Superior temporal gyrus (tissue), 1 donor: ENCODE data around the gene RYK.
"Not testable (repeated sequence)": the region's sequence is repeated elsewhere in the genome, so short reads cannot be mapped to it uniquely, and the experiment has no call there.

ENCODE experiments used
- DNase-seq: peaks from one replicate; pipeline ENCODE4 v3.0.0-alpha.2; 2016; ENCODE audit errors: extremely low spot score

RYK gene

GRCh38 chr3:134250717-134251220 lies at the start of gene RYK:
RYK (minus strand) TSS chr3:134250859; CDS start chr3:134250654, 205 bp downstream.
- DNase-seq, result peak; percentile 79

DNA sequence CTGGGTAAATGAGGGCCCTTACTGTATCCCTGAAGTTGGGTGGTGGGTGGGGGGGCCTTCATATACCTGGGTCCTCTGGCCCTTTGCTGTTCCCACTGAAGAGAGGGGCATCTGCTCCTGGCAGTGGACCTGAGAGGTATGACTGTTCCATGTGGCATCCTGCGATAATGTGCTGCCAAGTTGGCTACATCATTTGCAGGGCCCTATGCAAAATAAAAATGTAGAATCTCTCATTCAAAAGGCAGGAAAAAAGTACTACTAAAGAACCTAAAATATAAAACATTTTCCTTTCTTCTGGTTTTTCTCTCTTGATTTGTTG lies 49.2 kb upstream of the RYK start:
- DNase-seq, result no peak

DNA sequence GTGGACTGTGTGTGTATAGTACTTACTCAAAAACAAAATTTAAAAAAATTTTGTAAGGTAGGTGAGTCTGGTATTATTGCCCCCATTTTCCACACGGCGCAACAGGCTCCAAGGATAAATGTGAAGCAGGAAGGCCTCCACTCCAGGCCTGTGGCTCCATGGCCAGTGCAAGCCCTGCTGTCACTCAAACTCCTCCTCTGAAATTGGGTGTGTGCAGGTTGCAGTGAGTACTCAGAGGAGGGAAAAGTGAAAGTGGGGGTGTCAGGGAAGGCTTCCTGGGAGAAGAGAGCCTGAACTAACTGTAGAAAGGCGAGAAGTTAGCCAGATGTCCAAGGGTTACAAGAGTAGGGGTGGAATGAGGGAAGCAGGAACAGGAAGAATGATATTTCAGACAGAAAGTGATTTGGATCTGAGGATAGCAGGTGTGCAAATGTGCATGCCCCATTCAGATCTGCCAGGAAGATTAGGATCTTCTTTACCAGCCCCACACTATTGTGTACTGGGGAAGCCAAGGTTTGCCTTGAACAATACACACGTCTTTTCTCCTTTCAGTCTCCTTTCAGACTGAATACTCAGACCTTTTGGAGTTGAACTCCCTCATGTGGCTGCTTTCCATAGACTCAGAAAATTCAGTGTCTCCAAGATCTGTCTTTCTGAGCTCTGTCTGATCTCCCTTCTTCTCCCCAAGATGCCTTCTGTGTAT lies 48.7 kb upstream of the RYK start:
- peak; percentile 65 for DNase-seq

GRCh38 chr3:134298249-134298648 lies 47.6 kb upstream of the RYK start:
- DNase-seq, result no peak

DNA sequence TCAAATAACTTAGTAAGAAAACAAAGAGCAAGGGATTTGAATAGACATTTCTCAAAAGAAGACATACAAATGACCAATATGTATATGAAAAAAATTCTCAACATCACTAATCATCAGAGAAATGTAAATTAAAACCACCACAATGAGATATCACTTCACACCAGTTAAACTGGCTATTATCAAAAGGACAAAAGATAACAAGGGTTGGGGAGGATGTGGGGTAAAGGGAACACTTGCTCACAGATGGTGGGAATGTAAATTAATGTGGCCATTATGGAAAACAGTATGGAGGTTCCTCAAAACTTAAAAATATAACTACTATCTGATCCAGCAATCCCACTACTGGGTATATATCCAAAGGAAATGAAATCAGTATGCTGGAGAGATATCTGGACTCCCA lies 46.0 kb upstream of the RYK start:
- no peak for DNase-seq

DNA sequence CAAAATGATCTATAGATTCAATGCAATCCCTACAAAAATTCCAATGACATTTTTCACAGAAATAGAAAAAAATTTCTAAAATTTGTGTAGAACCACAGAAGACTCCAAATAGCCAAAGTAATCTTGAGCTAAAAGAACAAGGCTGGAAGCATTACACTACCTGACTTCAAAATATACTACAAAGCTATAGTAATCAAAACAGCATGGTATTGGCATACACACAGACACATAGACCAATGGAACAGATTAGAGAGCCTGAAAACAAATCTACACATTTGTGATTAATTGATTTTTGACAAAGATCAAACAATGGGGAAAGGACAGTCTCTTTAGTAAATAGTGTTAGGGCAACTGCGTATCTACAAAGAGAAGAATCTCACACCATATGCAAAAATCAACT lies 45.3 kb upstream of the RYK start:
- DNase-seq, result no peak

DNA sequence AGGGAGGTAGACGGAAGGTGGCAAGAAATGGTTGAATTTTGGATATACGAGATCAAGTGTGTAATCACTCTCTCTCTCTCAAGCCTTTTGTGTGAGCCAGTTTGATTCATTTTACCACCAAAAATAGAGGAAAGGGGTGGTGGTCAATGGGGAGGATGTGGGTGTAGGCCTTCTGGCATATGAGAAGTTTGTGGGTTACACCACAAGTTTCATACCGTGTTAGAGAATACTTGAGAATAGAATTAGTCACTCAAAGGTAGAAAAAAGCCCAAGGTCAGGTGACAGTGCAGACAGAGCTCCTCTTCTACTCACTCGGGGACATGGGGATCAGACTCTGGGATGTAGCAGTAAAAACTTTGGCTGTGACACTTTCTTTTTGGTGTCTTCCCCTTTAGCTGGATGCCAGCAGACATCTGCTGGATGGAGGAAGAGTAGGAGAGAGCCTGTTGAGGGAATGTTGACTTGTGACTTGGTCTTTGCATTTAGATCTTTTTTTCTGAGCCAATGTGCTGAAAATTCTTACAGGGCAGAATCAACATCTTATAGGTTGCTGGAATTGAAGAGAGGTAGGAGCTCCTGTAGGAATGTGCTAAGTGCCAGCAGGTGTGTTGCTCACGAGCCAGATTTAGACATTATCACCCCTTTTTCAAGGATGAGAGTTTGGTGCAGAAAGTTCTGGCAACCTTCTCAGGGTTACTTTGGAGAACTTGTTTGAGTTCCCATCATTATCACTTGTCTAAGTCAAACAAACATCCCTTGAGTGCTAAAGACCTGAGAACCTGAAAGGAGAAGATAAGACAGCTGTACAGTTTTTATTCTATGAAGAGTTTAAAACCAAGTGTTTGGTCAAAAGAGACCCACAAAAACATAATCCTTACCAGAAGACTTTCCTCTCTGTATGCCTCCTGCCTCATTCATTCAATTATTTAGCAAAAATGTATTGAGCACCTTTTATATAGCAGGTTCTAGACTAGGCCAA lies 43.9 kb upstream of the RYK start:
- no peak for DNase-seq

GRCh38 chr3:134291319-134292254 lies 40.9 kb upstream of the RYK start:
- DNase-seq, result no peak

GRCh38 chr3:134287512-134287911 lies 36.9 kb upstream of the RYK start:
- no peak for DNase-seq

DNA sequence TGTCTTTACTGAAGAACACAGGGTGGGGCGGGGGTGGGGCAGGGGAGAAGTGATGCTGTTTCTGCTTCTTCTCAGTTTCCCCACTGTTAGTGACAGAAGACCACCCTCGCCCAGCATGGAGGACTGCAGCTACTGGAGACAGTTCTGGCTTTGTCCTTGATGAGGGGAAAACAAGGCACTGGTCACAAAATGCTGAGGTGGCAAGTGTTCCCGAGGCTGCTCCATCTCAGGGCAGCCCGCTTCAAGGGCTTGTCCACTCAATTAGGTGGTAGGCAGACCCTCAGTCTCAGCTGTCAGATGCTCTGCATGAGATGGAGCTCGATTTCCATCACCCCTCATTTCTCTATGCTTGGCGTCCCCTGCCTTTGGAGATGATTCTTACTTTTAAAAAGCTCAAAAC lies 33.8 kb upstream of the RYK start:
- DNase-seq, result no peak

GRCh38 chr3:134282659-134283047 lies 32.0 kb upstream of the RYK start:
- no peak for DNase-seq

DNA sequence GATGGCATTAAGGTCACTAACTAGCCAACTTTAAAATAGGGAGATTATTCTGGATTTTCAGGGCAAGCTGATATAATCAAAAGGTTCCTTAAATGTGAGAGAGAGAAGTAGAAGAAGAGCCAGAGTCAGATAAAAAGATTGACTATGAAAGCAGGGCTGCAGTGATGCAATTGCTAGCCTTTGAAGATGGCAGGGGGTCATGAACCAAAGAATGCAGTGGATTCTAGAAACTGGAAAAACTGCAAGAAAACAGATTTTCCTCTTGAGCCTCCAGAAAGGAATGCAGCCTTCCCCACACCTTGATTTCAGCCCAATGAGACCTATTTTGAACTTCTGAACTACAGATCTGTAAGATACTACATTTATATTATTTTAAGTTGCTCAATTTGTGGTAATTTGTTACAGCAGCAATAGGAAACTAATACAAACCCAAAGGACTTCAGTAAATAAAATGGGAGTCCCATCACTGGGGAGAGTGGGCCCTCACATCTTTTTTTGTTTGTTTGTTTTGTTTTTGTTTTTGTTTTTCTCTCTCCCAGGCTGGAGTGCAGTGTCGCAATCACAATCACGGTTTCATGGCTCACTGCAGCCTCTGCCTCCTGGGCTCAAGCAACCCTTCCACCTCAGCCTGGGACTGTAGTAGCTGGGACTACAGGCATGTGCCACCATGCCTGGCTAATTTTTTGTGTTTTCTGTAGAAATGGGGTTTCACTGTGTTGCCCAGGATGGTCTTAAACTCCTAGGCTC lies 31.4 kb upstream of the RYK start:
- DNase-seq, result no peak

GRCh38 chr3:134279466-134279865 lies 28.8 kb upstream of the RYK start:
- DNase-seq, result no peak

- no peak for DNase-seq
Measured at GRCh38 chr3:134277066-134277660, 26.5 kb upstream of the RYK start.

GRCh38 chr3:134276086-134276485 lies 25.4 kb upstream of the RYK start:
- no peak for DNase-seq

DNA sequence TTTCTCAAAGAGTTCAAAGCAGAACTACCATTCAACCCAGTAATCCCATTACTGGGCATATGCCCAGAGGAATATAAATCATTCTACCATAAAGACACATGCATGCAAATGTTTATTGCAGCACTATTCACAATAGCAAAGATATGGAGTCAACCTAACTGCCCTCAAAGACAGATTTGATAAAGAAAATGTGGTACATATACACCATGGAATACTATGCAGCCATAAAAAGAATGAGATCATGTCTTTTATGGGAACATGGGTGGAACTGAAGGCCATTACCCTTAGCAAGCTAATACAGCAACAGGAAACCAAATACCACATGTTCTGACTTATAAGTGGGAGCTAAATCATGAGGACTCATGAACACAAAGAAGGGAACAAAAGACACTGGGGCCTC lies 24.5 kb upstream of the RYK start:
- not testable (repeated sequence) for DNase-seq

GRCh38 chr3:134274571-134274970 lies 23.9 kb upstream of the RYK start:
- no peak for DNase-seq

GRCh38 chr3:134267996-134268395 lies 17.3 kb upstream of the RYK start:
- DNase-seq, result no peak

- DNase-seq, result no peak
Measured at GRCh38 chr3:134260987-134261386, 10.3 kb upstream of the RYK start.

GRCh38 chr3:134258761-134259347 lies 8.2 kb upstream of the RYK start:
- no peak for DNase-seq
